Activated T-cell treated with anti-CD3 and anti-CD28 coated beads, Interleukin-2, amount 50 U/mL, for 72 hours (primary cell): ENCODE results near the gene AGAP1. TPM values are rescaled to one million over a fixed set of nuclear protein-coding genes. Genes with fewer than 3 reads are reported as not detected.

ENCODE experiments used
- ATAC-seq, 2 donors: fragments of 150-1000 bp; cut with Tn5 transposase; replicated peaks in 1 of 2; 2 replicates each; pipeline ENCODE4 v1.10.0; 2021; ENCODE audit warnings: moderate library complexity in 2 of 2, mild to moderate bottlenecking in 1 of 2
- DNase-seq, 2 donors: peaks; one replicate each; pipeline ENCODE4 v3.0.0; 2021 to 2022; ENCODE audit warnings: mixed read lengths in 1 of 2
- H3K27ac Mint-ChIP-seq: one replicate; pipeline ENCODE4 v1.8.0; 2022; ENCODE audit warnings: mild to moderate bottlenecking, moderate library complexity, mixed read lengths
- H3K27me3 Mint-ChIP-seq: one replicate; pipeline ENCODE4 v1.8.0; 2022; ENCODE audit warnings: low read depth, mixed read lengths
- H3K36me3 Mint-ChIP-seq, 2 donors: one replicate each; pipeline ENCODE4 v1.8.0; 2022; ENCODE audit warnings: mixed read lengths in 2 of 2, mild to moderate bottlenecking in 1 of 2; ENCODE audit not compliant: insufficient read depth in 2 of 2
- H3K4me1 Mint-ChIP-seq: one replicate; pipeline ENCODE4 v1.8.0; 2022; ENCODE audit warnings: low read depth, mixed read lengths
- H3K4me3 Mint-ChIP-seq, 2 donors: one replicate each; pipeline ENCODE4 v1.8.0; 2022; ENCODE audit warnings: mild to moderate bottlenecking in 2 of 2, mixed read lengths in 2 of 2, moderate library complexity in 2 of 2
- H3K9me3 Mint-ChIP-seq, 2 donors: one replicate each; pipeline ENCODE4 v1.8.0; 2022; ENCODE audit warnings: mixed read lengths in 2 of 2
- total RNA-seq, 2 donors: library from RNA; stranded (reverse); gene quantifications; one replicate each; pipeline ENCODE4 v1.2.3, GENCODE V29; 2022

AGAP1 gene
- total RNA-seq, 2 donors from 2014 or later: 0.74 to 2.9 TPM

- H3K27ac Mint-ChIP-seq: no peak overlapping the region
- H3K4me3 Mint-ChIP-seq: no peak overlapping the region
- no peak for DNase-seq
- H3K36me3 Mint-ChIP-seq: no peaks in the 10 kb centered on the region
- no peaks in the 10 kb centered on the region for H3K9me3 Mint-ChIP-seq
- no peak for ATAC-seq
- peaks cover 23% of the 10 kb centered on the region for H3K27me3 Mint-ChIP-seq
- H3K4me1 Mint-ChIP-seq: no peaks in the 10 kb centered on the region
Observed at GRCh38 chr2:235961711-235962110, 467.9 kb downstream of the AGAP1 start.

DNA sequence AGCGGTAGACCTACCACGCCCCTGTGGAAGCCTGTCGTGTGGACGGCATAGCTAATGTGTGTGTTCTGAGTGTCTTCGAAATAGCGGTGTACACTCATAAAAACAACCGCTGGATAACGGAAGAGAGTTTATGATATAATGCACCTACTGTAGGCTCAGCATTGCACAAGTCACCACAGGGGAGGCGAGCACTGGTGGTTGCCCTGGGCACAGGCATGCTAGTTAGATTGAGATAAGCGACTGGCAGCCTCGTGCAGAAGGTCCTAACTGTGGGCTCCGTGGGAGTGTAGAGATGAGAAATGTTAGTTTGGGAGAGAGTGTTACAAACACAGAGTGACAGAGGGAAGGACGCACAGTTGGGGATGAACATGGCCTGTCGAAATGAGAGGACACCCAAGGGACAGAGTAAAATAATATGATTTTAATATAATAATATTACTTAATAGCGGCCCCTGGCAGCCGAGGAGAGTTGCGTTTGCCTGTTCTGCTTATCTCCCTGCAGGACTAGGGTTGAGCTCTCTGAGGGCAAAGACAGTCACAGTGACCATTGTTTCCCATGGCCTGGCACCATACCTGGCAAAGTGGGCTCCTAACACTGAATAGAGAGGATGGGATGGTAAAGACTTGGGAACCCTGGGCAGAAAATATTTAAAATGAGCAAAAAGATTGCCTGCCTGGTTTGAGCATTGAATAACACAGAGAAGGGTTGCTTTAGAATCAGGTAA, 470.2 kb downstream of the AGAP1 start:
- H3K4me3 Mint-ChIP-seq: no peak overlapping the region
- no peak for ATAC-seq
- no peaks in the 10 kb centered on the region for H3K9me3 Mint-ChIP-seq
- peaks cover 23% of the 10 kb centered on the region for H3K27me3 Mint-ChIP-seq
- H3K36me3 Mint-ChIP-seq: no peaks in the 10 kb centered on the region
- no peaks in the 10 kb centered on the region for H3K4me1 Mint-ChIP-seq
- no peak overlapping the region for H3K27ac Mint-ChIP-seq
- DNase-seq: no peak

GRCh38 chr2:235964787-235965390, 471.0 kb downstream of the AGAP1 start:
- H3K27ac Mint-ChIP-seq: no peak overlapping the region
- H3K4me1 Mint-ChIP-seq: no peaks in the 10 kb centered on the region
- H3K9me3 Mint-ChIP-seq: no peaks in the 10 kb centered on the region
- no peak for ATAC-seq
- no peak for DNase-seq
- H3K27me3 Mint-ChIP-seq: peaks cover 23% of the 10 kb centered on the region
- no peak overlapping the region for H3K4me3 Mint-ChIP-seq
- no peaks in the 10 kb centered on the region for H3K36me3 Mint-ChIP-seq

- H3K4me3 Mint-ChIP-seq: no peak overlapping the region
- H3K27me3 Mint-ChIP-seq: peaks cover 23% of the 10 kb centered on the region
- H3K36me3 Mint-ChIP-seq: no peaks in the 10 kb centered on the region
- H3K27ac Mint-ChIP-seq: no peak overlapping the region
- DNase-seq (no peak), ATAC-seq (no peak)
- H3K9me3 Mint-ChIP-seq: no peaks in the 10 kb centered on the region
- no peaks in the 10 kb centered on the region for H3K4me1 Mint-ChIP-seq
Observed at GRCh38 chr2:235966396-235966795, 472.6 kb downstream of the AGAP1 start.

- no peaks in the 10 kb centered on the region for H3K4me1 Mint-ChIP-seq
- ATAC-seq (no peak), DNase-seq (no peak)
- H3K4me3 Mint-ChIP-seq: no peak overlapping the region
- H3K27ac Mint-ChIP-seq: no peak overlapping the region
- H3K36me3 Mint-ChIP-seq: no peaks in the 10 kb centered on the region
- H3K9me3 Mint-ChIP-seq: no peaks in the 10 kb centered on the region
- peaks cover 23% of the 10 kb centered on the region for H3K27me3 Mint-ChIP-seq
Observed at GRCh38 chr2:235966932-235967757, 473.3 kb downstream of the AGAP1 start.

- Mint-ChIP-seq H3K27ac (no peak overlapping the region), H3K4me1 (no peaks in the 10 kb centered on the region), H3K36me3 (no peaks in the 10 kb centered on the region), H3K9me3 (no peaks in the 10 kb centered on the region), H3K4me3 (no peak overlapping the region), H3K27me3 (peaks cover 23% of the 10 kb centered on the region)
- no peak for DNase-seq
- ATAC-seq: no peak
Observed at GRCh38 chr2:235968155-235968554, 474.3 kb downstream of the AGAP1 start.

DNA sequence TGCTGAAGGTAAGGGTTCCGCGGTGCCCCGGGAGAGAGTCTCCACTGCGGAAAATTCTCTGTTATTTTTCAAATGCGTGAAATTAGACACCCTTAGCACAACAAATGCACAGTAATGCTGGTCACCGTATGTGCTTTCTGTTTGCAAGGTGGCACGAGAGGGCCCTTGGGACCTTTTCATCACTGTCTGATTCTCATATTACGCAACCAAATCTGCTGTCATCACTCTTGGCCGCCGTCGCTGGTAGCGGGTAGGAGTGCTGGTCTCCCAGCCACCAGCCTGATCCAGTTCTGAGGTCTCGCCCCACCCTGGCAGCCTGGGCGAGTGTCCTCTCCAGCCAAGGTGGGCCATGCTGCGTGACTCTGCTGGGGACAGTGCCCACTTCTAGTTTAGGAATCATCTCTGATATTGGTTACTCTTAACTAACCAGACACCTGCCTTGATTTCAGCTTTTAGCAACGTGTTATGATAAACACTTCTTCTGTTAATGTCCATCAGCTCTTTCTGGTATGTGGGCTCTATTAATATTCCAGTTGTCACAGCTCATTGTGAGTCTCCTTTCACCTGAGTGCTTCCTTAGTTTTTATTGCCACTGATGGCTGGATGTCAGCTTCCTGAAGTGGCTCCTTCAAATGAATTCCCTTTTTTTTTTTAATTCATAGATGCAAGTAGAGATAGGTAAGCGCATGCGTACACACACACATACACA, 474.9 kb downstream of the AGAP1 start:
- no peak for ATAC-seq
- Mint-ChIP-seq H3K27ac (no peak overlapping the region), H3K36me3 (no peaks in the 10 kb centered on the region), H3K27me3 (peaks cover 18% of the 10 kb centered on the region), H3K4me3 (no peak overlapping the region), H3K4me1 (no peaks in the 10 kb centered on the region), H3K9me3 (no peaks in the 10 kb centered on the region)
- DNase-seq: no peak

- ATAC-seq (no peak), DNase-seq (no peak)
- Mint-ChIP-seq H3K36me3 (no peaks in the 10 kb centered on the region), H3K9me3 (no peaks in the 10 kb centered on the region), H3K4me3 (no peak overlapping the region), H3K27ac (no peak overlapping the region), H3K27me3 (peaks cover 1% of the 10 kb centered on the region), H3K4me1 (no peaks in the 10 kb centered on the region)
Observed at GRCh38 chr2:235970204-235971040, 476.6 kb downstream of the AGAP1 start.

- DNase-seq: no peak
- peaks cover 14% of the 10 kb centered on the region for H3K27me3 Mint-ChIP-seq
- no peaks in the 10 kb centered on the region for H3K9me3 Mint-ChIP-seq
- H3K36me3 Mint-ChIP-seq: no peaks in the 10 kb centered on the region
- H3K27ac Mint-ChIP-seq: no peak overlapping the region
- ATAC-seq: no peak
- no peak overlapping the region for H3K4me3 Mint-ChIP-seq
- no peaks in the 10 kb centered on the region for H3K4me1 Mint-ChIP-seq
Observed at GRCh38 chr2:235976516-235976915, 482.7 kb downstream of the AGAP1 start.

DNA sequence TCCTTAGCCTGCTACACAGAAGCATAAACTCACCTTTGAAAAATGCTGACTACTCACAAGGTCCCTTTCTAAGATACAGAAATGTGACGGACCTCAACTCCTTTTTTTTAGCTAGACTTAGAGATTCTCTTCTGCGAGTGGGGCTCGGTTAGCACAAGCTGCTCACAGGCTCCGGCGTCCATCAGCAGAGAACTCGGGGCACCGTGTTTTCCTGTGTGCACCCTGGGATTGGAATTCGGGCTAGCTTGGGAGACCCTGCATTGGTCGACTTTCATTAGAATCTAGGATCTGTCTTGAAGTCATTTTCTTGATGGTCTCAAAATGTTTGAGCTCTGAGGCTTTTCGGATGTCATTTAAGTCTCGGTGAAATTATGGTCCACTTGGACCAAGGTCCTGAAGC, 483.1 kb downstream of the AGAP1 start:
- no peak overlapping the region for H3K4me3 Mint-ChIP-seq
- ATAC-seq: no peak

GRCh38 chr2:235977445-235977844, 483.6 kb downstream of the AGAP1 start:
- H3K27ac Mint-ChIP-seq: no peak overlapping the region
- no peak overlapping the region for H3K4me3 Mint-ChIP-seq
- H3K36me3 Mint-ChIP-seq: no peaks in the 10 kb centered on the region
- H3K4me1 Mint-ChIP-seq: no peaks in the 10 kb centered on the region
- H3K27me3 Mint-ChIP-seq: peaks cover 14% of the 10 kb centered on the region
- ATAC-seq (no peak), DNase-seq (no peak)
- no peaks in the 10 kb centered on the region for H3K9me3 Mint-ChIP-seq

More for the DNA sequence above, 483.1 kb downstream of the AGAP1 start:
- Mint-ChIP-seq H3K9me3 (no peaks in the 10 kb centered on the region), H3K4me1 (no peaks in the 10 kb centered on the region), H3K27ac (no peak overlapping the region), H3K27me3 (peaks cover 14% of the 10 kb centered on the region), H3K36me3 (no peaks in the 10 kb centered on the region)
- no peak for DNase-seq

DNA sequence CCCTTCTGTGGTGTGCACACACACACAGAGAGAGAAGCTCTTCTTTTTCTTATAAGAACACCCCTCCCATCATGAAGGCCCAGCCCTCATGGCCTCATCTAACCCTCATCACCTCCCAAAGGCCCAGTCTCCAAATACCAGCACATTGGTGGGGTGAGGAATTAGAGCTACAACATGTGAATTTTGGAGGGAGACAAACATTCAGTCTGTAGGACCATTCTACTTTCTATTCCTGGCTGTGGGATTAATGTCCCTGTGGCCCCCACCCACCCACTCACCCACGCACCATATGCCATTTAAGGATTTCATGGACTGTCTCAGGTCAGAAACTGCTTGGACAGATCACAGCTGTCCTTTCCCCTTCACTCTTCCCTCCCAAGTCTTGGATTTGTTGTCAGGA, 484.2 kb downstream of the AGAP1 start:
- no peaks in the 10 kb centered on the region for H3K4me1 Mint-ChIP-seq
- H3K27me3 Mint-ChIP-seq: peaks cover 14% of the 10 kb centered on the region
- no peak overlapping the region for H3K4me3 Mint-ChIP-seq
- no peaks in the 10 kb centered on the region for H3K9me3 Mint-ChIP-seq
- ATAC-seq (no peak), DNase-seq (no peak)
- H3K36me3 Mint-ChIP-seq: no peaks in the 10 kb centered on the region
- no peak overlapping the region for H3K27ac Mint-ChIP-seq
